Renal cortical epithelial cell (primary cell): Measurements from ENCODE around the gene ALDH16A1. TPM values are rescaled to one million over a fixed set of nuclear protein-coding genes. Genes with fewer than 3 reads are reported as not detected.

Experiments
- DNase-seq: peaks from one replicate; pipeline ENCODE4 v3.0.0-alpha.2; 2011; ENCODE audit warnings: low read depth
- total RNA-seq: library from RNA; depleted of rRNA; stranded (reverse); fragments of >200 nt; gene quantifications from 2 replicates; pipeline ENCODE4 v1.2.3, GENCODE V29; 2014

The ALDH16A1 gene
- total RNA-seq, 1 donor from 2014 or later, result 30.5 TPM

GRCh38 chr19:49423071-49423984 lies 29.7 kb upstream of the ALDH16A1 start, which contains the start of gene PTH2:
TSS of gene PTH2 (minus strand) at chr19:49423441. CDS start at chr19:49423339, 102 bp downstream.
- no peak for DNase-seq

GRCh38 chr19:49423985-49424303 lies 29.1 kb upstream of the ALDH16A1 start:
- no peak for DNase-seq

- DNase-seq, result no peak
These were observed 27.8 kb upstream of the ALDH16A1 start, which contains the start of gene GFY for GRCh38 chr19:49425178-49425577. TSS of gene GFY (plus strand) at chr19:49425388. CDS start at chr19:49426431, 1,043 bp downstream.

GRCh38 chr19:49425922-49426592 lies 27.0 kb upstream of the ALDH16A1 start:
- DNase-seq, result no peak

DNA sequence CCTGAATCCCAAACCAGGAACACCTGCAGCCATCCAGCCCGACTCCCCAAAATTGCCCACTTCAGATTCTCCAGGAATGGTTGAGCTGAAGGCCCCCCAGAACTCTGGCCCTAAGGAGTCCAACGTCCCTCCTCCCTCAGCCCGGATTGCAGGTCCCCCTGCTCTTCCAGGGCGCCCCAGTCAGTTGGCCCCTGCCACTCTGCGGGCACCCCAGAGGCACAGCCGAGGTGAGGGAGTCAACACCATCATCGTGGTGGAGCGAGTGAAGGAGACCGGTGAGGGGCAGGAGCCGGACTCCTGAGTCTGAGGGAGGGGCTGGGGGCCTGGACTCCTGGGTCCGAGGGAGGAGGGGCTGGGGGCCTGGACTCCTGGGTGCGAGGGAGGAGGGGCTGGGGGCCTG lies 25.7 kb upstream of the ALDH16A1 start:
- no peak for DNase-seq

- no peak for DNase-seq
These were observed 25.0 kb upstream of the ALDH16A1 start for GRCh38 chr19:49427855-49428546.

DNA sequence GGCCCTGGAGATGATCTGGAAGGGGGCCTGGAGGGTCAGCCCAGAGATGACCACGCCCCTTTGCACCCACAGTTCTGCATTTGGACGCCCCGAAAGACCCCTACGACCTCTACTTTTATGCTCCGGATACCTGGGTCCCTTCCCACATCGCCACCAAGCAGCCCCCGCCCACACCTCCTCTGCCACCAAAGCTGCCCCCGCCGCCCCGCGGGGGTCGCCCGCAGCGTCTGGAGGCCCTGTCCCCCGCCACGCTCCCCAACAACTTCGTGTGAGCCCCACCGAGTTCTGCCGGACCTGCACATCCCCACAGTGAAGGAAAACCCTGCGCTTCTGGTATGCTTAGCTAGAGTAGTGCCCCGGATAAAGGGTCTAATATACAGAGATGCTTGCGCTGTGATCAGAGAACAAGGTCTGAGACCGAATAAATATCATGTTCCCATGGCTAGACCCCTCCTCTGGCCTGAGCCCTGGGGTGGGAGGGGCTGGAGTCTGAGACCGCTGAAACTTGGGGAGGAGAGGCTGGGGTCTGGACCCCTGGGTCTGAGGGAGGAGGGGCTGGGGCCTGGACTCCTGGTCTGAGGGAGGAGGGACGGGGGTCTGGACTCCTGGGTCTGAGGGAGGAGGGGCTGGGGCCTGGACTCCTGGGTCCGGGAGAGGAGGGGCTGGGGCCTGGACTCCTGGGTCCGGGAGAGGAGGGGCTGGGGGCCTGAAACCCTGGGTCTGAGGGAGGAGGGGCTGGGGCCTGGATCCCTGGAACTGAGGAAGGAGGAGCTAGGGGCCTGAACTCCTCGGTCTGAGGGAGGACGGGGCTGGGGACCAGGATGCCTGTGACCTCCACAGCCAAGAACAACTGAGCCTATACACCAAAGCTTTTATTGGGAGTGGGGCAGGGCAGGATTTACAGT lies 24.2 kb upstream of the ALDH16A1 start:
- no peak for DNase-seq

GRCh38 chr19:49430172-49430677 lies 22.8 kb upstream of the ALDH16A1 start:
- no peak for DNase-seq

DNA sequence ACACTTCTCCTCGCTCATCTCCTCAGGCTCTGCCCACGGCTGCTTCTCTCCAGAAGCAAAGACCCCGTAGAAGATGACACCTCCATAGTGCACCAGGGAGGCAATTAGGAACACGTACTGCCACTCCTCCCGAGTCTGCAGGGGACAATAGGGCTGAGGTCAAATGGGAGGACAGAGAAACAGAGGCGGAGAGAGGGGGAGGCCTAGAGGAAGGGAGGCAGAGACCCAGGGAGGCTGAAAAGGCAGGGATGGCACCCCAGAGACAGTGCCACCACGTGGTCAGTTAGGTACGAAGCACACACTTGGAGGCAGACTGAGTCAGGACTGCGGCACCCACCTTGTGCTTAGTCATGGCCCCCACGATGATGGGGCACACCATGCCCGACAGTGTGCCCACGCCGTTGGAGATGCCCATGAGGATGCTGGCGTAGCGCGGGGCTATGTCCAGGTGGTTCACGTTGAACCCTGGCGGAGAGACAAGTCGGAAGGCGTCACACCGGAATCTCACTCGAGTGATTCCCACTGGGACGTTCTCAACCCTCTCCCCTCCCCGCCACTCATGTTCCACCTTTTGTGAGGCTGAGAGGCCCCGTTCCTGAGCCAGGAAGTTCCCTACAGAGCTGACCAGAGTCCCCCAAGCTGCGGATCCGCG lies 22.2 kb upstream of the ALDH16A1 start:
- no peak for DNase-seq

DNA sequence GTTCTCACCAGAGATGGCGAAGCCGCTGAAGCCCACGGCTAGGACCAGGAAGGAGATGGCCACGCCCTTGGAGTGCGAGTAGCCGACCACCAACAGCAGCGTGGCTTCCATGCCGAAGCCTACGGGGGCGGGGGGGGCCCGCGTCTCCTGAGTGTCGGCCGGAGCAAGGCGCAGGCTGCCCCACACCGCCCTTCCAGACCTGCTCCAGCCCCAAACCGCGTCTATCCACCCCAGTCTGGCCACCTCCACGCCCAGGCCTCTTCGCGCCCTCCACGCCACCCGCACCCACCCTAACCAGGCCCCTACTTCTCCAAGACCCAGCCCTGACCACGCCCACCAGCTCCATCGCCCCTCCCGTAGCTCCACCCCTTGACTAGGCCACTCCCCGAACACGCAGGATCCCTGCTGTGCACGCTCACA lies 21.7 kb upstream of the ALDH16A1 start:
- no peak for DNase-seq

DNA sequence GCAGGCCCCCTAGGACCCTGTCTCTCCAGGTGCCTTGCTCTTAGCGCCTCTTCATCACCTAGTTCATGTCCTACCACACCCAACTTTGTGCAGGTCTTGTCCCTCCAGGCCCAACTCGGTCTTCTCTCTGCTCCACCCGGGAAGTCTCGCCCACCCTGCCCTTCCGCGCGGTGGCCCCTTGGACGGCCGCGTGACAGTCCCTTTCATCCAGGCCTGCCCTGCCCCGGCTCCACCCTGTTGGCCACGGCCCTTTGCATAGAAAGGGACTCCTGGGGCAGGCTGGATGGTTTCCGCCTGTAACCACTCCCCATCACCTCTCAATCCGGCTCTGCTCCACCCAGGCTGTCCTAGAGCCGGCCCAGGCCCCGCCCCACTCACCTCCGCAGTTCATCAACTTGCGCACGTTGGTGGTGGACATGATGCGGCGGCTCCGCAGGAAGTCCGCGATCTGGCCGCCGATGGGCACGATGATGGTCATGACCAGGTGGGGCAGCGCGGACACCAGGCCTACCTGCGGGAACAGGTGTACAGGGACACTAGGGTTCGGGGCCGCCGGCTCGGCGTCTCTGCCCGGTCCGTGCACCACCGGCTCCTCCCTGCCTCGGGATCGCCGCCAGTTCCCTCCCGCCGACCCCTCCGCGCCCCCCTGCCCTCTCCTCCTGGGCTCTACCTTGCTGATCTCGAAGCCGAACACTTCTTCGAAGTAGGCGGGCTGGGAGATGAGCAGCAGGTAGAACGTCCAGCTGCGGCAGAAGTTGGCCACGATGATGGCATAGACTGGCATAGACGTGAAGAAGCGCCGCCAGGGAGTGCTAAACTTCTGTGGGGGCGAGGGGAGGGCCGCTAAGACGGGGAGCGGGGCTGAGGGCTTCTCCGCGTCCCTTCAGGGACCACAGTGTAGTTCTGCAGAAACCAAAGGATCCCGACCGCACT lies 20.6 kb upstream of the ALDH16A1 start:
- no peak for DNase-seq

GRCh38 chr19:49433240-49433901 lies 19.7 kb upstream of the ALDH16A1 start:
- DNase-seq, result no peak

GRCh38 chr19:49434907-49435583 lies 18.0 kb upstream of the ALDH16A1 start:
- DNase-seq, result no peak

DNA sequence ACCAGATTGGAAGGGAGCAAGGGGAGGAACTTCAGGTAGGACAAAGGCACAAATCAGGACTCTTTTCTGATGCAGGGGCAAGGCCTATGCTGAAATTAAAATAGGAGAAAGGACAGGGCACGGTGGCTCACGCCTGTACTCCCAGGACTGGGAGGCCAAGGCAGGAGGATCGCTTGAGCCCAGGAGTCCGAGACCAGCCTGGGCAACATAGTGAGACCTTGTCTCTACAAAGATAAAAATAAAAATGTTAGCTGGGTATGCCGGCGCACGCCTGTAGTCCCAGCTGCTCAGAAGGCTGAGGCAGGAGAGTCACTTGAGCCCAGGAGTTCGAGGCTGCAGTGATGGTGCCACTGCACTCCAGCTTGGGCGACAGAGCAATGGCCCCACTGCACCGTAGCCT lies 17.4 kb upstream of the ALDH16A1 start:
- DNase-seq, result no peak

GRCh38 chr19:49436381-49437017 lies 16.5 kb upstream of the ALDH16A1 start:
- no peak for DNase-seq

DNA sequence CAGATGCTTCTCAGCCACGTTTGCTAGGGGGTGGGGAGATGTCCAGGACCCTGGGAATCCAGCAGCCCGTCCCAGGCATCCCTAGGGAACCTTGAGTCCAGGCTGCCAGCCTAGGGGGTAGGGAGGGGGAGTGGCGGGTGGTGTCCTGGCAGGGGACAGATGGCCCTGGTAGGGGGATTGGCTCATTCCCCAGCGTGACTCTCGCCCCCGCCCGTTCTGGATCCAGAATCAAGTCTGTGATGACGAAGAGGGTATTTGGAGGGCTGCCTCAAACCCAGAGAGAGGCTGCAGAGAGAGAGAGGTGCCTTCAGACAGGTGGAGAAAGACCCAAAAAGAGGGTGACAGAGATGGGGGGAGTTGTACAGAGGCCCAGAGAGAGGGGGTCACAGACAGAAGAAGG lies 15.8 kb upstream of the ALDH16A1 start:
- no peak for DNase-seq

DNA sequence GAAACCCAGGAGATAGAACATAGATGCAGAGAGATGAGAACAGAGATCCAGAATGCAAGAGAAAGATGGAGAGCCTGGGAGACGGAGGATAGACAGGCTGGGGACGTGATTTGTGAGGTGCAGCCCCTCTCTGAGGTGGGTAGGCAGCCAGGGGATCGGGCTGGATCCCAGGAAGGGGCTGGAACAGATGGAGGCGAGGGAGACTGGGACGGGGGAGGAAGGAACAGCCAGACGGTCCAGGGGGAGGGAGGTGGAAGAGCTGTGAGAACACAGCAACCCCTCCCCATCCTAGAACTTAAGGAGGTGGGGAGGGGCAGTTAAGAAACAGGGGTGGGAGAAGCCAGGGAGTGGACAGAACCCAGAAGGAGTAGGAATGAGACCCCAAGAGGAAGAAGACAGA lies 14.8 kb upstream of the ALDH16A1 start:
- DNase-seq, result no peak

- no peak for DNase-seq
These were observed 13.2 kb upstream of the ALDH16A1 start for GRCh38 chr19:49439836-49440235.
